Urothelium cell line (cell line): Measurements from ENCODE around the gene CAPZB.

Experiments
- DNase-seq: peaks from one replicate; pipeline ENCODE4 v3.0.0; 2011; ENCODE audit warnings: low spot score, mixed read lengths
- FAIRE-seq: peaks from 2 replicates; lab custom pipeline; 2011; peaks lifted over from hg19 to GRCh38; lab: Jason Lieb, UNC

The CAPZB gene

GRCh38 chr1:19432943-19433718 lies 52.2 kb downstream of the CAPZB start:
- FAIRE-seq (no peak), DNase-seq (no peak)

- DNase-seq = peak; percentile 51
- FAIRE-seq = no peak
Observed at GRCh38 chr1:19430121-19431068, 54.9 kb downstream of the CAPZB start.

- no peak for FAIRE-seq
Observed at GRCh38 chr1:19429611-19430010, 55.7 kb downstream of the CAPZB start.

GRCh38 chr1:19427087-19427781 lies 58.1 kb downstream of the CAPZB start:
- no peak for FAIRE-seq
- no peak for DNase-seq

More at GRCh38 chr1:19429611-19430010, 55.7 kb downstream of the CAPZB start:
- no peak for DNase-seq

- DNase-seq = no peak
Observed at GRCh38 chr1:19426294-19427086, 58.8 kb downstream of the CAPZB start.

GRCh38 chr1:19425646-19426239 lies 59.6 kb downstream of the CAPZB start:
- DNase-seq = no peak
- no peak for FAIRE-seq

More at GRCh38 chr1:19426294-19427086, 58.8 kb downstream of the CAPZB start:
- FAIRE-seq = no peak

- FAIRE-seq = no peak
- no peak for DNase-seq
Observed at GRCh38 chr1:19424651-19425570, 60.4 kb downstream of the CAPZB start.

- no peak for FAIRE-seq
- no peak for DNase-seq
Observed at GRCh38 chr1:19423130-19423529, 62.2 kb downstream of the CAPZB start.

GRCh38 chr1:19421365-19421764 lies 64.0 kb downstream of the CAPZB start:
- DNase-seq (no peak), FAIRE-seq (no peak)

- FAIRE-seq (no peak), DNase-seq (no peak)
Observed at GRCh38 chr1:19420606-19421005, 64.7 kb downstream of the CAPZB start.

- no peak for FAIRE-seq
- DNase-seq = no peak
Observed at GRCh38 chr1:19419691-19420090, 65.6 kb downstream of the CAPZB start.

- DNase-seq (no peak), FAIRE-seq (no peak)
Observed at GRCh38 chr1:19418503-19418971, 66.8 kb downstream of the CAPZB start.

- DNase-seq = no peak
- FAIRE-seq = no peak
Observed at GRCh38 chr1:19416921-19417470, 68.3 kb downstream of the CAPZB start.

- DNase-seq = no peak
- no peak for FAIRE-seq
Observed at GRCh38 chr1:19416145-19416544, 69.2 kb downstream of the CAPZB start.

GRCh38 chr1:19414515-19415121 lies 70.7 kb downstream of the CAPZB start:
- FAIRE-seq (no peak), DNase-seq (no peak)

- FAIRE-seq (no peak), DNase-seq (no peak)
Observed at GRCh38 chr1:19413999-19414398, 71.3 kb downstream of the CAPZB start.

- no peak for FAIRE-seq
Observed at GRCh38 chr1:19412654-19413053, 72.7 kb downstream of the CAPZB start.

GRCh38 chr1:19411612-19412011 lies 73.7 kb downstream of the CAPZB start:
- DNase-seq (no peak), FAIRE-seq (no peak)

More at GRCh38 chr1:19412654-19413053, 72.7 kb downstream of the CAPZB start:
- no peak for DNase-seq
